T-helper 9 cell (primary cell): ENCODE results near the gene CRADD.

ENCODE experiments used
- DNase-seq: peaks from one replicate; pipeline ENCODE4 v3.0.0-alpha.2; 2020

Gene CRADD

DNA sequence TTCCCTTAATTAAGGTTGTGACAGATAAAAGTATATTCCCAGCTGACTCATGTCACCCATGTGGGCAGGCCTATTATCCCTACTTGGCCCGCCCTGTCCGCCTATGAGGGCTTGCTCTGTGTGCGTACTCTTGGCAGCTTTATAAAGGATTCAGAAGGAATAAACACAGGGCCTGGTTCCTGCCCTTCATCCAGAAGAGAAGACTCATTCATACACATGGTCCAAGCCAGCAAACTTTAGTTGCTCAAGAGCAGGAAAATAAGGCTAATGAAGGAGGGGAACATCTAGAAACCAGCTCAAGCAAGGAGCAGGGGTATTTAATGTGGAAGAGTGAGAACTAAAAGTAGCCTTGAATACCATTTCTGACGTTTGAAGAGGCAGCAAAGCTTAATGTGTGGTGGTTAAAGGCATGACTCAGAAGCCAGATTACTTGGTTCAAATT is 141.9 kb downstream of the CRADD start:
- DNase-seq, result no peak

DNA sequence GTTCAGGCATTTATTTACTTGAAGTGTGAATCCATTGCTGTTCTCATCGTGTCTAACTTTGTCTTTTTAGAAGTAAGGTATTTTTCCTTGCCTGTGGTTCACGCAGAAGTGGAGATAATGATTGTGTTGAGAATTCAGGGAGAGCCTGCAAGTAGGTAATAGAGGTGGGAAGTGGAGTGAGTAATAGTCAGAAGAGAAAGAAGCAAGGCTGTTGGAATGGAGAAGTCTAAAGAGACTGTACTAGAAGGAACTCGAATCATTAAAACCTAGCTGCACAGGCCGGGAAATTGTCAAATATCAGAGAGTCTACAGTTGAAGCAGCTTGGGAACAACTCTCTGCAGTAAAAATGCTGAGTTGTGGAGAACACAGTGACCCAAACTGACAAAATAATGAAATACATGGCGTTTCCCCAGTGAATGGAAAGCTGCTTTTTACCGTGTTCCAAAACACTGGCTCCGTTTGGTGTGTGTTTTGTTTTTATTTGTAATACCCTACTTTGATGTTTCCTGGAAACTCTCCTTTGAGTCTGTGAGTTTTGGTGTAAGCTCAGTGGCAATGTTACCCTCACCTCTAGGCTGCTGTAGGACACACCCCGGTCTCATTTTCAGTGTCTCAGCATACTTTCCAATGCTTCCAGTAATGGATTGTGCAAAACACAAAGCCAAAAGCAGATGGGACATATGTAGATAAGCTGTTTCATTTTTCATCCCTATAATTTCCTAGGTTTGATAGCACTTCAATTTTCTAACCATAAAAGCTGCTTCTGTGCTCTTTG is 146.6 kb downstream of the CRADD start:
- no peak for DNase-seq

GRCh38 chr12:93824514-93825500 is 147.6 kb downstream of the CRADD start:
- DNase-seq, result no peak

- DNase-seq, result no peak
Measured at GRCh38 chr12:93825501-93825888, 148.3 kb downstream of the CRADD start.

GRCh38 chr12:93825931-93826555 is 148.9 kb downstream of the CRADD start:
- DNase-seq, result no peak

- no peak for DNase-seq
Measured at GRCh38 chr12:93827179-93827578, 150.0 kb downstream of the CRADD start.

DNA sequence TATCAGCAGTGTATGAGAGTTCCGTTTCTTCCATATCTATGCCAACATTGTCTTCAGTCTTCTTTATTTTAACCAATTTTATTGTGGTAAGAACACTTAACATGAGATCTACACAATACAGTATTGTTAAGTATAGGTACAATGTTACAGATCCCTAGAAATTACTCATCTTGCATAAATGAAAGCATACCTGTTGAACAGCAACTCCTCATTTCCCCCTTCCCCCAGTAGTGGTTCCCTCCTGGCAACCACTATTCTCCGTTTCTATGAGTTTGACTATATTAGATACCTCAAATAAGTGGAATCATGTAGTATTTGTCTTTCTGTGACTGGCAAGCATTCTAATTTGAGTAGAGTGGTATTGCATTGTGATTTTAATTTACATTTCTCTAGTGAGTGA is 150.5 kb downstream of the CRADD start:
- DNase-seq, result no peak

DNA sequence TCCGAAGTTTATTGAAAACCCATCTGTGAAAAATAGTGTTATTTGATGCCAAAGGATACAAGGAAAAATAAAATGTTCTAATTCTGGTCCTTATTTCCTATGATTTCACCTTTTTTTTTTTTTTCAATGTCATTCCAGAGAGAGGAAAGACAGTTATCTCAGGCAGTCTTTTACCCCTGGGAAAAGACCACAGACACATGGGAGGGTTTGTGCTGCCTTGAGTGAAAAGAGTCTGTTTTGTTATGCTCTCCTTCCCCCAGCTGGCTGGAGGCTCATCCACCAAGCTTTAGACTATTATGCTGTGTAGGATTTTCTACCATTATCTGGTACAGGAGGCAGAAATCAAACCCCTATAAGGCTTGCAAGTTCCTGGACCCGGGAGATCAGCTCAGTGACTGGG is 151.8 kb downstream of the CRADD start:
- DNase-seq, result no peak

GRCh38 chr12:93831374-93831773 is 154.2 kb downstream of the CRADD start:
- DNase-seq, result no peak

- no peak for DNase-seq
Measured at GRCh38 chr12:93832131-93832530, 155.0 kb downstream of the CRADD start.

DNA sequence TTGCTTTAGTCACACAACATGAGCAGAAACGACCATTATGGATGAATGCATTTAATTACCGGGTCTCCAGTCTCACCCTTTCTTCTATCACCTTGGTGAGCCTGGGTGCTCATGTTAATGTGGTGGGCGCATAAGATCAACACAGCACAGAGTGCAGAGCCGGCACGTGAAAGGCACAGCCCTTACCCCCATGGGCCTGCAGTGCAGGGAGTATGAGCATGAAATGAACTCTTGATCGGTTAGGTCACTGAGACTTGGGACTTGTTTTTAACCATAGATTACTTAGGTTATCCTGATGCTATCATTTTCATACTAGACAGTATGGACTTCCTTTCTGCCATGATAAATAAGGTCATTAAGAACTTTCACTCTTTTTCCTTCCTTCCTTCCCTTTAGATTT is 156.8 kb downstream of the CRADD start:
- no peak for DNase-seq

DNA sequence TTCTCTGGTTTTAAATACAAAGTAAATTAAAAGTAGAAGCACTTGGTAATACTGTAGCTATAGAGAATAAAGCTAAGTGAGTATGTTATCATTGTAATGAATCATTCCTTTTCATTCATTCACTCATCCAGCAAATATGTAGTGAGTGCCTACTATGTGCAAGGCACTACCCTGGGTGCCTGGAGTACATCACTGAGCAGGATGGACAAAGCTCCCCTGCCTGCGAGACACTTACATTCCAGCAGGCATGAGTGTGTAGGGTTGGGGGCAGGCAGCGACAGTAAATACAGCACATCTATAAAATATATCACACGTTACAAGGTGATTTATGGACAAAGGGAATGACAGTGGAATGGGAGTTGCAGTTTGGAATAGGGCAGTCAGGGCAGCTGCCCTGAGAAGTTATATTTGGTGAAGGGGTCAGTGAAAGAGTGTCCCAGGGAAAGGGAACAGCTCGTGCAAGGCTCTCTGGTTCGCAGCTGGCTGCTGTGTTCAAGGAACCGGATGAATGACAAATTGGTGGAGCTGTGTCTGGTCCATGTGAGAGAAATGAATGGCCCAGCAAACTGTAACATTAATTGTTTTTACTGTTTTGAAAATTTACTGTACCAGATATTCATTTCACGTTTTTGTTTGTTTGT is 159.6 kb downstream of the CRADD start:
- DNase-seq, result no peak

DNA sequence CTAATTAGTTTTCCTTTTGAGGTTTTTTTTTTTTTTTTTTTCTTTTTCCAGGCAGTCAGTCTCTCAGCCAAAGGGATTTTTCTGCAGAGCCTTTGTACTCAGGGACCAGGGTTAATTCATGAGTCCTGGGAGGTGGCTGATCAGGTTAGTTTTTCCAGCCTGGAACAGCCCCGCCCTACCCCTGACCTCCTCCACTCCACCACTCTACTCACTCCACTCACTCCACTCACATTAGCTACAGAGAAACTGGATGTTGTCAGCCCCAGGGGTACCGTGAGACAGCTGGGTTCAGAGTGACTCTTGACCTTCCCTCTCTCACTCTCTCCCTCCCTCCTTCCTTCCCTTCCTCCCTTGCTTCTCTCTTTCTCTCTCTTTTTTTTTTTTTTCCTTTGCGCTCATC is 161.0 kb downstream of the CRADD start:
- DNase-seq, result no peak

GRCh38 chr12:93839064-93839463 is 161.9 kb downstream of the CRADD start:
- no peak for DNase-seq

DNA sequence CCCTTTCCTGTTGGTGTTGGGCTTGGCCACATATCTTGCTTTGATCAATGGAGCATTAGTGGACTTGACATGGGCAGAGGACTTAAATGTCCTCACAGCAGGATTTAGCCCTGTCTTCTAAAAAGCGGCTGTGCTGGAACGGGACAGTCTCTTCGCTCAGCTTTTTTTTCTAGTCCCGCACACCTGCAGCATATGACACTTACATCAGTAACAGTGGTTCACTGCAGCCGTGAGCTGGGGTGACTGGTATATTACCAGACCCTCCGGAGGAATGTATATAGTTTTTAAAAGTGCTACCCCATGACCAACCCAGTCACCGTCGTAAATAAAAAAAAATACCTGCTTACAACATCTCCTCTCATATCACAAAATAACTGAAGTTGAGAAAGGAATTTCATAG is 164.5 kb downstream of the CRADD start:
- DNase-seq, result no peak

DNA sequence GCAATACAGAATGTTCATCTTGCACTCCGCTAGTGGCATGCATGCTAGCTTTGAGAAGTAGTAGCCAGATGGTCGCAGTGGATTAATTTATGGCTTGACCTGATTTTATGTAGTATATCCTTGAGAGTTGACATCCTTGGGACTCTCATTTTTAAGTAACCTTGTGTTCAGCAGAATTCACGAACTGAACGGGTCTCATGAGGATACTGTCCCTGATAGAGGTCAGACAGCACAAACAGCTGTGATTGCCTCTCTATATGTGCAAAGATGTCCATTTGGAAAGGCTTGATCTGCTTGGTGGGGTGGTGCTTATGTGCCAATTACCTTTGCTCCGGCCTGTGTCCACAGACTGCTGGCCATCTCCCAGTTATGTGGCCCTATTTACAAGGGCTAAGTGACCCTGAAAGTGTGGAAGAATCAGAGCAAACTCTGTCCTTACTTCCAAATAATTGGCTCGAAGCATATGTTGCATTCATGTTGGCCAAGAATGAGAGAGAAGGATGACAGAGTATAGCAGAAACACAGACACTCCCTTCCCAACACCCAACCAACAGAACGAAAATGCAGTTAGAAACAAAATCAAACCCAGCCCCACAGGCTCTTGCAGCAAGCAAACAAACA is 167.1 kb downstream of the CRADD start:
- DNase-seq, result no peak

DNA sequence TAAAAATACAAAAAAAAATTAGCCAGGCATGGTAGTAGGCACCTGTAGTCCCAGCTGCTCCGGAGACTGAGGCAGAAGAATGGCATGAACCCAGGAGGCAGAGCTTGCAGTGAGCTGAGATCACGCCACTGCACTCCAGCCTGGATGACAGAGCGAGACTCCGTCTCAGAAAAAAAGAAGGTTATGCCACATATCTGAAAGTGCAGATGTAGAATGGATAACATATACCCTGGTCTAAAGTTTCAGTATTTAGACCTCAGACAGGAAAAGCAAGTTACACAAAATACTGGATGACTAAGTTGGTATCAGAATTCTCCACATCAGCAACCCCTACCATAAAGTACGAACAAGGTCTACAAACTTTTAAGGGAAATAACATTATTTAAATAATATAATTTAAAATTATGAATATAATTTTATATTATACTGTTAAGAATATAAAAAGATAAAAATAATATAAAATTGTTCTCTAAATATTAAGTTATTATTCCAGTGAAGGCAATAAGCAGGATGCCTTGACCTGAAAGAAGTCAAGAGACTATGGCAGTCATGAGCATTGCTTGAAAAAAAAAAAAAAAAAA is 169.9 kb downstream of the CRADD start:
- no peak for DNase-seq

DNA sequence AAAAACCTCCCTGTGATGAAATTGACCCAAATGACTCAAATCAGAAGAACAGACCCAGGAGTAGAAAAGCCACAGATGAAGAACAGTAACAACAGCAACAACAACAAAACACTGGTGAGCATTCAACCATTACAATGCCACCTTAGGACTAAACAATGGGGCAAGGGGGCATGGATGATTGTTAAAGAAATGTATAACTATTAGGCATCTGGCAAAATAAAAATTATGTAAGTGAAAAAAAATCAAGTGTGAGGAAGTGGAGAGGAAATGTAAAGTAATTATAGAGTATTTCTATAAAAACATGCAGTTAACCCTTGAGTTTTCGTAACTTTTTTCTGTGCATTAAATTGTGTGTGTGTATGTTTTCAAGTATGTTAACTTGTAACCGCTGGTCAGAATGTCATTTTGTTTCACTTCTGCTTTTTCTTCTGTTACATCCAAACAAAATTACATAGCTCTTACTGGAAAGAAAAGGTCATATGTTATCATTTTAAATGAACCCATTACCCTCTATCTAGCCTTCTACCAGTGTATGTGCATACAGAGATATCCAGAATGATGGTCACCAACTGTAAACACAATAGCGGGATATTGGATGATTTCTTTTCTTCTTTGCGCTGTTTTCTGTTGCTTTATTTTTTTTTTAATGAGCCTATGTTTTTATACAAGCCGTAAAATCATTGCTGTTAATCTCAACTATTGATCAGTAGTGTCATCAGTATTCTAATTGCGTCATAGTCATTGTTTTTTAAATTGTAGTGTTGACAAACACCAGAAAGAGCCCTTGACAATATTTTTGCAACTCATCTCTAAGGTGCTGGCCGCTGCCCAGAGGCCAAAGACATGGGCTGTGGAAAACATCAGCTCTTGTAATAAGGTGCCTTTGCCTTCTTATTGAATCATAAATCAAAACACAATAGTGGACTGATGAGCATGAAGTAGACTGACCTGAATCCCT is 170.6 kb downstream of the CRADD start:
- no peak for DNase-seq

DNA sequence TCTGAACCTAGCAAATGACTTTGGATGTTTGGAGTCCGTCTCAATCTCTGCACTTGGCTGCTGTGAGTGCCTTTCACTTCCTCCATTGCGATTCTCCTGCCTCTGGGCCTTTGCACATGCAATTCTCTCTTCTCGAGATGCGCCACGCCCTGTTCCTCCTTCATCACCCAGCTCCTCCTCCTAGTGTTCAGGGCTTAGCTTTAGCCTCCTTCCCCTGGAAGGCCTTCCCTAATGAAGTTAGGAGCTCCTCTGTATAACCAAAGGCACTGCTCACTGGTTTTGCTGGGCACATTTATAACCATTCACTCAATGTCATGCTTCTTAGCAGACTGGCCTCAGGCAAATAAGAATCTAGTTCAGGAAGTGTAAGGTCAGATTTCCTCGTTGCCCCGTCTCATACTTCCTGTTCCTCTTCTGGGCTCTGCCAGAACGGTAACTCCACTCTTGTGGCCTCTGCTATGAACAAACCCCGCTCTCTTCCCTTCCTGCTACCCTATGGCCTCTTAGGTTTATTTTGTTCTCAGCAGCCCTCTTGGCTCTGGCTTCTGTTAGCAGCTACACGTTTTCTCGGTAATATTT is 171.4 kb downstream of the CRADD start:
- DNase-seq, result no peak

- DNase-seq, result no peak
Measured at GRCh38 chr12:93849946-93850345, 172.8 kb downstream of the CRADD start.
